Astrocyte (in vitro differentiated cells and primary cell): ENCODE results near the gene TTYH3. TPM values are rescaled to one million over a fixed set of nuclear protein-coding genes. Genes with fewer than 3 reads are reported as not detected.

Source experiments
- DNase-seq: peaks from one replicate; pipeline ENCODE4 v3.0.0-alpha.2; 2010; ENCODE audit warnings: low read depth
- FAIRE-seq: peaks from 2 replicates; lab custom pipeline; 2011; peaks lifted over from hg19 to GRCh38; lab: Jason Lieb, UNC
- H2AFZ ChIP-seq: 2 replicates; pipeline ENCODE4 v1.6.0; 2012; ENCODE audit warnings: low read depth, low read length, inconsistent platforms
- H3K27ac ChIP-seq: 2 replicates; pipeline ENCODE4 v1.5.1; 2011; ENCODE audit warnings: low read depth, low read length, inconsistent platforms
- H3K27me3 ChIP-seq: 2 replicates; pipeline ENCODE4 v1.6.0; 2011; ENCODE audit warnings: low read length, inconsistent platforms; ENCODE audit not compliant: insufficient read depth
- H3K36me3 ChIP-seq: 2 replicates; pipeline ENCODE4 v1.5.1; 2011; ENCODE audit warnings: low read length, inconsistent platforms; ENCODE audit not compliant: insufficient read depth
- H3K4me1 ChIP-seq: 2 replicates; pipeline ENCODE4 v1.5.1; 2011; ENCODE audit warnings: low read length, inconsistent platforms; ENCODE audit not compliant: insufficient read depth
- H3K4me2 ChIP-seq: 2 replicates; pipeline ENCODE4 v1.6.0; 2012; ENCODE audit warnings: low read length, inconsistent platforms
- H3K4me3 ChIP-seq: 2 replicates; pipeline ENCODE4 v1.5.1; 2011; ENCODE audit warnings: low read depth, mild to moderate bottlenecking, low read length, inconsistent platforms; ENCODE audit not compliant: insufficient read depth
- H3K79me2 ChIP-seq: 2 replicates; pipeline ENCODE4 v1.6.0; 2012; ENCODE audit warnings: mild to moderate bottlenecking, low read length, inconsistent platforms; ENCODE audit not compliant: insufficient read depth
- H3K9ac ChIP-seq: 2 replicates; pipeline ENCODE4 v1.6.0; 2012; ENCODE audit warnings: mild to moderate bottlenecking, low read length, inconsistent platforms
- H3K9me3 ChIP-seq: 2 replicates; pipeline ENCODE4 v1.5.1; 2012; ENCODE audit warnings: low read depth, mild to moderate bottlenecking, low read length, inconsistent platforms; ENCODE audit not compliant: insufficient read depth
- H4K20me1 ChIP-seq: 2 replicates; pipeline ENCODE4 v1.6.0; 2012; ENCODE audit warnings: low read length, inconsistent platforms; ENCODE audit not compliant: insufficient read depth
- H3K27ac Mint-ChIP-seq: one replicate; pipeline ENCODE4 v1.8.0; 2021; ENCODE audit warnings: mild to moderate bottlenecking, mixed read lengths; ENCODE audit not compliant: unreplicated experiment
- H3K27me3 Mint-ChIP-seq: one replicate; pipeline ENCODE4 v1.8.0; 2021; ENCODE audit warnings: low read depth, mixed read lengths; ENCODE audit not compliant: unreplicated experiment
- H3K36me3 Mint-ChIP-seq: one replicate; pipeline ENCODE4 v1.8.0; 2021; ENCODE audit warnings: low read depth, mixed read lengths; ENCODE audit not compliant: unreplicated experiment
- H3K4me1 Mint-ChIP-seq: one replicate; pipeline ENCODE4 v1.8.0; 2021; ENCODE audit warnings: low read depth, mixed read lengths; ENCODE audit not compliant: unreplicated experiment
- H3K4me3 Mint-ChIP-seq: one replicate; pipeline ENCODE4 v1.8.0; 2021; ENCODE audit warnings: mild to moderate bottlenecking, moderate library complexity, mixed read lengths; ENCODE audit not compliant: unreplicated experiment
- H3K9me3 Mint-ChIP-seq: one replicate; pipeline ENCODE4 v1.8.0; 2021; ENCODE audit warnings: mild to moderate bottlenecking, mixed read lengths; ENCODE audit not compliant: unreplicated experiment
- EZH2 ChIP-seq: IDR thresholded peaks from 2 replicates; pipeline ENCODE4 v1.6.1; 2012; ENCODE audit warnings: mild to moderate bottlenecking, low read length, inconsistent platforms; ENCODE audit not compliant: insufficient read depth
- total RNA-seq: library from RNA; stranded (reverse); gene quantifications from 2 replicates; pipeline ENCODE4 v1.2.1, GENCODE V29; 2021
- TF ChIP-seq, protein P1 (sequence below): IDR thresholded peaks from 2 replicates; pipeline ENCODE4 v1.5.1; 2011; ENCODE audit warnings: low read depth, mild to moderate bottlenecking, inconsistent platforms, low read length, moderate library complexity; ENCODE audit not compliant: insufficient read depth

Gene TTYH3
- total RNA-seq, 1 donor from 2014 or later = 273 TPM

GRCh38 chr7:2611922-2612321 is 19.9 kb upstream of the TTYH3 start:
- peaks cover 7% of the 10 kb centered on the region for H3K27me3 Mint-ChIP-seq
- no peak overlapping the region for H3K4me3 Mint-ChIP-seq
- Histone ChIP-seq H3K4me1 (peaks cover 9% of the 10 kb centered on the region), H4K20me1 (peaks cover 5% of the 10 kb centered on the region), H3K4me2 (no peak overlapping the region), H3K27me3 (peaks cover 23% of the 10 kb centered on the region), H3K79me2 (no peaks in the 10 kb centered on the region), H3K4me3 (no peak overlapping the region), H3K36me3 (no peaks in the 10 kb centered on the region), H3K9me3 (no peaks in the 10 kb centered on the region), H3K9ac (no peak overlapping the region), H3K27ac (no peak overlapping the region), H2AFZ (no peak overlapping the region)
- no peaks in the 10 kb centered on the region for H3K9me3 Mint-ChIP-seq
- no peak overlapping the region for H3K27ac Mint-ChIP-seq
- no peak for TF ChIP-seq EZH2
- TF ChIP-seq, protein P1, sequence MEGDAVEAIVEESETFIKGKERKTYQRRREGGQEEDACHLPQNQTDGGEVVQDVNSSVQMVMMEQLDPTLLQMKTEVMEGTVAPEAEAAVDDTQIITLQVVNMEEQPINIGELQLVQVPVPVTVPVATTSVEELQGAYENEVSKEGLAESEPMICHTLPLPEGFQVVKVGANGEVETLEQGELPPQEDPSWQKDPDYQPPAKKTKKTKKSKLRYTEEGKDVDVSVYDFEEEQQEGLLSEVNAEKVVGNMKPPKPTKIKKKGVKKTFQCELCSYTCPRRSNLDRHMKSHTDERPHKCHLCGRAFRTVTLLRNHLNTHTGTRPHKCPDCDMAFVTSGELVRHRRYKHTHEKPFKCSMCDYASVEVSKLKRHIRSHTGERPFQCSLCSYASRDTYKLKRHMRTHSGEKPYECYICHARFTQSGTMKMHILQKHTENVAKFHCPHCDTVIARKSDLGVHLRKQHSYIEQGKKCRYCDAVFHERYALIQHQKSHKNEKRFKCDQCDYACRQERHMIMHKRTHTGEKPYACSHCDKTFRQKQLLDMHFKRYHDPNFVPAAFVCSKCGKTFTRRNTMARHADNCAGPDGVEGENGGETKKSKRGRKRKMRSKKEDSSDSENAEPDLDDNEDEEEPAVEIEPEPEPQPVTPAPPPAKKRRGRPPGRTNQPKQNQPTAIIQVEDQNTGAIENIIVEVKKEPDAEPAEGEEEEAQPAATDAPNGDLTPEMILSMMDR = no peak
- peaks cover 13% of the 10 kb centered on the region for H3K4me1 Mint-ChIP-seq
- peaks cover 6% of the 10 kb centered on the region for H3K36me3 Mint-ChIP-seq
- no peak for FAIRE-seq
- no peak for DNase-seq

DNA sequence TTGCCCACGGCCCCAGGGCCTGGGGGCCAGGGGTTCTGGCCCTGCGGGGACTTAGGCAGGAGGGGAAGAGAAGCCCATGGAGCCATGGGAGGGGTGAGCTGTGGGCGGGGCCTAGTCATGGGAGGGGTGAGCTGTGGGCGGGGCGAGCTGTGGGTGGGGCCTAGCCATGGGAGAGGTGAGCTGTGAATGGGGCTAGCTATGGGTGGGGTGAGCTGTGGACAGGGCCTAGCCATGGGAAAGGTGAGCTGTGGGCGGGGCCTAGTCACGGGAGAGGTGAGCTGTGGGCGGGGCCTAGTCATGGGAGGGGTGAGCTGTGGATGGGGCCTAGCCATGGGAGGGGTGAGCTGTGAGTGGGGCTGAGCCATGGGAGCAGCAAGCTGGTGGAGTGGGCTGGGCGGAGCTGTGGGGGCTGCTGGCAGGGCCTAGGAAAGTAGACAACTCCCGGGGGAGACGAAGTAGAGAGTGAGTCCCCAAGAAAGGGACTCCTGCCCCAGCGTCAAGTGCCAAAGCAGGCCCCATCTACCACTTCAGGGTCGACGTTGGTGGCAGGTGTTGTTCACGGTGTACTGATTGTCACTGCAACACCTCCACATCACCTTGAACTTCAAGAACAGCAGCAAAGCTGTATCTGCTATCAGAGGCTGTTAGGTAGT is 19.2 kb upstream of the TTYH3 start:
- no peak for FAIRE-seq

More for the DNA sequence above, 19.2 kb upstream of the TTYH3 start:
- Histone ChIP-seq H4K20me1 (peaks cover 5% of the 10 kb centered on the region), H3K36me3 (no peaks in the 10 kb centered on the region), H3K4me3 (no peak overlapping the region), H2AFZ (no peak overlapping the region), H3K4me1 (peaks cover 12% of the 10 kb centered on the region), H3K4me2 (no peak overlapping the region), H3K9me3 (no peaks in the 10 kb centered on the region), H3K9ac (no peak overlapping the region), H3K27ac (no peak overlapping the region), H3K27me3 (peaks cover 23% of the 10 kb centered on the region), H3K79me2 (no peaks in the 10 kb centered on the region)
- TF ChIP-seq, protein P1 = no peak
- H3K4me3 Mint-ChIP-seq = no peak overlapping the region
- H3K4me1 Mint-ChIP-seq = peaks cover 16% of the 10 kb centered on the region
- H3K27ac Mint-ChIP-seq = no peak overlapping the region
- no peaks in the 10 kb centered on the region for H3K9me3 Mint-ChIP-seq
- H3K36me3 Mint-ChIP-seq = peaks cover 6% of the 10 kb centered on the region
- peaks cover 10% of the 10 kb centered on the region for H3K27me3 Mint-ChIP-seq
- no peak for DNase-seq
